Left ventricle myocardium superior (tissue), 1 donor: ENCODE results near the gene PAQR4. TPM values are rescaled to one million over a fixed set of nuclear protein-coding genes. Genes with fewer than 3 reads are reported as not detected.

Source experiments
- ATAC-seq: fragments of 200-7000 bp; cut with Tn5 transposase; one replicate; pipeline ENCODE4 v1.9.1; 2020; ENCODE audit warnings: mild to moderate bottlenecking, moderate library complexity
- DNase-seq: peaks from one replicate; pipeline ENCODE4 v3.0.0-alpha.2; 2020
- intact Hi-C: fragments of 100-400 bp; cut with micrococcal nuclease; formaldehyde crosslinking; loops from one replicate; pipeline ENCODE4 v1.11.0; 2022
- total RNA-seq: library from RNA; stranded (reverse); fragmentation: NEBNext Ultra II Directional; extraction: Animal tissue kit (Norgen Biotek cat#: 25700); gene quantifications from one replicate; pipeline ENCODE4 v1.2.1, GENCODE V29; 2021
- donor health status: DM: no; HTN: yes; CAD: no; lungs with severe emphysema.

The PAQR4 gene
- total RNA-seq, 1 donor from 2014 or later: 7.9 TPM

- intact Hi-C loops: no loop called here
- ATAC-seq (no peak), DNase-seq (no peak)
These were observed 45.0 kb downstream of the PAQR4 start for GRCh38 chr16:3013998-3014690.

- intact Hi-C loops: no loop called here
- ATAC-seq (no peak), DNase-seq (no peak)
These were observed 45.8 kb downstream of the PAQR4 start for GRCh38 chr16:3014971-3015370.

- DNase-seq: no peak
- intact Hi-C loops: no loop called here
- no peak for ATAC-seq
These were observed 46.8 kb downstream of the PAQR4 start for GRCh38 chr16:3015865-3016521.

- DNase-seq (no peak), ATAC-seq (no peak)
- intact Hi-C loops: no loop called here
These were observed 48.2 kb downstream of the PAQR4 start for GRCh38 chr16:3017344-3017743.

GRCh38 chr16:3017794-3018506 lies 48.8 kb downstream of the PAQR4 start, which contains the start of gene CLDN6:
TSS of gene CLDN6 (minus strand) at chr16:3018183. CDS start at chr16:3016021, 2,162 bp downstream.
- no peak for DNase-seq
- intact Hi-C loops: no loop called here
- no peak for ATAC-seq

GRCh38 chr16:3019594-3020246 lies 50.6 kb downstream of the PAQR4 start:
- DNase-seq: no peak
- intact Hi-C loops: no loop called here

GRCh38 chr16:3020247-3020603 lies 51.1 kb downstream of the PAQR4 start, which contains the start of gene TNFRSF12A:
TSS of gene TNFRSF12A (plus strand) at chr16:3020368. CDS start at chr16:3020398, 30 bp downstream.
- intact Hi-C loops: no loop called here
- peak; percentile 90 for DNase-seq
- peak; percentile 44 for ATAC-seq

More at GRCh38 chr16:3019594-3020246, 50.6 kb downstream of the PAQR4 start:
- ATAC-seq: no peak

GRCh38 chr16:3020604-3021448 lies 51.7 kb downstream of the PAQR4 start:
- DNase-seq (peak; percentile 82), ATAC-seq (peak; percentile 48)
- intact Hi-C loops: no loop called here

GRCh38 chr16:3021449-3022207 lies 52.5 kb downstream of the PAQR4 start:
- ATAC-seq (peak; percentile 56), DNase-seq (peak; percentile 89)
- intact Hi-C loops: no loop called here

GRCh38 chr16:3022208-3022683 lies 53.1 kb downstream of the PAQR4 start:
- DNase-seq (peak; percentile 92), ATAC-seq (peak; percentile 49)
- intact Hi-C loops: no loop called here

GRCh38 chr16:3022684-3023414 lies 53.7 kb downstream of the PAQR4 start:
- intact Hi-C loops: no loop called here
- peak; percentile 1 for ATAC-seq
- no peak for DNase-seq

Other genes with a start within 250 kb of the PAQR4 start
- gene PRSS27, start 249.1 kb upstream of the PAQR4 start, total RNA-seq: 0.12 TPM
- 292 TPM for gene SRRM2, start 216.7 kb upstream of the PAQR4 start, total RNA-seq
- gene ELOB, start 192.1 kb upstream of the PAQR4 start, total RNA-seq: 325 TPM
- not detected for gene PRSS33, start 181.8 kb upstream of the PAQR4 start, total RNA-seq
- not detected for gene PRSS41, start 170.9 kb upstream of the PAQR4 start, total RNA-seq
- gene PRSS21, start 152.1 kb upstream of the PAQR4 start, total RNA-seq: not detected
- 0.37 TPM for gene ZG16B, start 139.0 kb upstream of the PAQR4 start, total RNA-seq
- not detected for gene PRSS22, start 111.2 kb upstream of the PAQR4 start, total RNA-seq
- 28.6 TPM for gene FLYWCH2, start 86.1 kb upstream of the PAQR4 start, total RNA-seq
- 36.1 TPM for gene FLYWCH1, start 57.4 kb upstream of the PAQR4 start, total RNA-seq
- not detected for gene KREMEN2, start 5.1 kb upstream of the PAQR4 start, total RNA-seq
- gene PKMYT1, start 11.1 kb downstream of the PAQR4 start, total RNA-seq: 0.55 TPM
- 1.2 TPM for gene CLDN9, start 43.6 kb downstream of the PAQR4 start, total RNA-seq
- gene CLDN6, start 48.8 kb downstream of the PAQR4 start, total RNA-seq: not detected
- gene TNFRSF12A, start 51.0 kb downstream of the PAQR4 start, total RNA-seq: 17.7 TPM
- gene HCFC1R1, start 54.6 kb downstream of the PAQR4 start, total RNA-seq: 61.1 TPM
- 11.3 TPM for gene THOC6, start 54.7 kb downstream of the PAQR4 start, total RNA-seq
- gene BICDL2, start 67.6 kb downstream of the PAQR4 start, total RNA-seq: not detected
- 2.8 TPM for gene MMP25, start 77.2 kb downstream of the PAQR4 start, total RNA-seq
- 46.0 TPM for gene IL32, start 96.3 kb downstream of the PAQR4 start, total RNA-seq
- not detected for gene ZSCAN10, start 129.9 kb downstream of the PAQR4 start, total RNA-seq
- gene ZNF205, start 143.2 kb downstream of the PAQR4 start, total RNA-seq: 8.8 TPM
- gene ZNF213, start 165.7 kb downstream of the PAQR4 start, total RNA-seq: 7.1 TPM
- gene OR1F1, start 218.9 kb downstream of the PAQR4 start, total RNA-seq: not detected